Activated CD4-positive, alpha-beta T cell treated with anti-CD3 and anti-CD28 coated beads, Interleukin-2, Interleukin-6, amounts not matched to agents 100 ng/mL and 50 ng/mL, durations not matched to agents 16 hours and 8 hours (primary cell): ENCODE measurements around the gene ZCCHC24.
A peak's percentile ranks its signal among the peaks of the same experiment; 100 is the strongest.

Source experiments
- DNase-seq: peaks from one replicate; pipeline ENCODE4 v3.0.0-alpha.2; 2020

ZCCHC24 gene

GRCh38 chr10:79445977-79446757 lies 743 bp upstream of the ZCCHC24 start:
- no peak for DNase-seq

- DNase-seq: peak; percentile 42
Observed at GRCh38 chr10:79444199-79445119, 965 bp downstream of the ZCCHC24 start.

GRCh38 chr10:79443338-79444198 lies 1.9 kb downstream of the ZCCHC24 start:
- no peak for DNase-seq

GRCh38 chr10:79442171-79443040 lies 3.0 kb downstream of the ZCCHC24 start:
- DNase-seq: no peak

- DNase-seq: no peak
Observed at GRCh38 chr10:79441433-79441832, 4.0 kb downstream of the ZCCHC24 start.

- DNase-seq: no peak
Observed at GRCh38 chr10:79440281-79440680, 5.1 kb downstream of the ZCCHC24 start.

- DNase-seq: no peak
Observed at GRCh38 chr10:79438699-79439085, 6.7 kb downstream of the ZCCHC24 start.

- no peak for DNase-seq
Observed at GRCh38 chr10:79438021-79438698, 7.3 kb downstream of the ZCCHC24 start.

GRCh38 chr10:79437111-79437814 lies 8.2 kb downstream of the ZCCHC24 start:
- DNase-seq: no peak

GRCh38 chr10:79436850-79437103 lies 8.6 kb downstream of the ZCCHC24 start:
- DNase-seq: no peak

- DNase-seq: no peak
Observed at GRCh38 chr10:79436066-79436849, 9.2 kb downstream of the ZCCHC24 start.

- DNase-seq: no peak
Observed at GRCh38 chr10:79435271-79436065, 10.0 kb downstream of the ZCCHC24 start.

GRCh38 chr10:79434821-79435251 lies 10.6 kb downstream of the ZCCHC24 start:
- peak; percentile 12 for DNase-seq

- peak; percentile 63 for DNase-seq
Observed at GRCh38 chr10:79434223-79434687, 11.2 kb downstream of the ZCCHC24 start.

- DNase-seq: no peak
Observed at GRCh38 chr10:79433324-79434222, 11.9 kb downstream of the ZCCHC24 start.

GRCh38 chr10:79431891-79432831 lies 13.3 kb downstream of the ZCCHC24 start:
- no peak for DNase-seq

GRCh38 chr10:79431428-79431827 lies 14.0 kb downstream of the ZCCHC24 start:
- DNase-seq: no peak
